OCI-M2 (cell line): ENCODE measurements around the gene GLRB.
"Not testable (repeated sequence)": the region's sequence is repeated elsewhere in the genome, so short reads cannot be mapped to it uniquely, and the experiment has no call there.

Source experiments
- DNase-seq: peaks from one replicate; lab custom pipeline; 2025; ENCODE audit not compliant: unreplicated experiment; lab: John Stamatoyannopoulos, UW

The GLRB gene

GRCh38 chr4:157075811-157076577 lies at the start of gene GLRB:
GLRB (plus strand) TSS chr4:157076150; CDS start chr4:157078025, 1,875 bp downstream.
- no peak for DNase-seq

GRCh38 chr4:157035471-157035870 lies 40.5 kb upstream of the GLRB start:
- DNase-seq = no peak

- no peak for DNase-seq
Observed at GRCh38 chr4:157040405-157040804, 35.5 kb upstream of the GLRB start.

- DNase-seq = peak; percentile 54
Observed at GRCh38 chr4:157043131-157043530, 32.8 kb upstream of the GLRB start.

GRCh38 chr4:157045507-157046127 lies 30.3 kb upstream of the GLRB start:
- no peak for DNase-seq

GRCh38 chr4:157048248-157048647 lies 27.7 kb upstream of the GLRB start:
- no peak for DNase-seq

GRCh38 chr4:157050561-157050960 lies 25.4 kb upstream of the GLRB start:
- DNase-seq = no peak

- DNase-seq = no peak
Observed at GRCh38 chr4:157052429-157053040, 23.4 kb upstream of the GLRB start.

GRCh38 chr4:157057218-157057617 lies 18.7 kb upstream of the GLRB start:
- no peak for DNase-seq

GRCh38 chr4:157058899-157059298 lies 17.1 kb upstream of the GLRB start:
- not testable (repeated sequence) for DNase-seq

- no peak for DNase-seq
Observed at GRCh38 chr4:157072002-157072401, 3.9 kb upstream of the GLRB start.

- no peak for DNase-seq
Observed at GRCh38 chr4:157075401-157075800, 549 bp upstream of the GLRB start.

GRCh38 chr4:157076578-157076947 lies 613 bp downstream of the GLRB start:
- no peak for DNase-seq

GRCh38 chr4:157079441-157079840 lies 3.5 kb downstream of the GLRB start:
- DNase-seq = no peak

GRCh38 chr4:157080605-157081004 lies 4.7 kb downstream of the GLRB start:
- no peak for DNase-seq

- DNase-seq = no peak
Observed at GRCh38 chr4:157095716-157096115, 19.8 kb downstream of the GLRB start.

- no peak for DNase-seq
Observed at GRCh38 chr4:157096439-157096838, 20.5 kb downstream of the GLRB start.

GRCh38 chr4:157099506-157099905 lies 23.6 kb downstream of the GLRB start:
- no peak for DNase-seq

- DNase-seq = no peak
Observed at GRCh38 chr4:157104541-157104940, 28.6 kb downstream of the GLRB start.

GRCh38 chr4:157114671-157115070 lies 38.7 kb downstream of the GLRB start:
- no peak for DNase-seq

- no peak for DNase-seq
Observed at GRCh38 chr4:157115613-157116335, 39.8 kb downstream of the GLRB start.

- no peak for DNase-seq
Observed at GRCh38 chr4:157121401-157121800, 45.5 kb downstream of the GLRB start.
